ENCODE measurements around the gene CTCFL.

GRCh38 chr20:57544838-57545564 lies 20.1 kb upstream of the CTCFL start:
- TF ChIP-seq, protein P1, sequence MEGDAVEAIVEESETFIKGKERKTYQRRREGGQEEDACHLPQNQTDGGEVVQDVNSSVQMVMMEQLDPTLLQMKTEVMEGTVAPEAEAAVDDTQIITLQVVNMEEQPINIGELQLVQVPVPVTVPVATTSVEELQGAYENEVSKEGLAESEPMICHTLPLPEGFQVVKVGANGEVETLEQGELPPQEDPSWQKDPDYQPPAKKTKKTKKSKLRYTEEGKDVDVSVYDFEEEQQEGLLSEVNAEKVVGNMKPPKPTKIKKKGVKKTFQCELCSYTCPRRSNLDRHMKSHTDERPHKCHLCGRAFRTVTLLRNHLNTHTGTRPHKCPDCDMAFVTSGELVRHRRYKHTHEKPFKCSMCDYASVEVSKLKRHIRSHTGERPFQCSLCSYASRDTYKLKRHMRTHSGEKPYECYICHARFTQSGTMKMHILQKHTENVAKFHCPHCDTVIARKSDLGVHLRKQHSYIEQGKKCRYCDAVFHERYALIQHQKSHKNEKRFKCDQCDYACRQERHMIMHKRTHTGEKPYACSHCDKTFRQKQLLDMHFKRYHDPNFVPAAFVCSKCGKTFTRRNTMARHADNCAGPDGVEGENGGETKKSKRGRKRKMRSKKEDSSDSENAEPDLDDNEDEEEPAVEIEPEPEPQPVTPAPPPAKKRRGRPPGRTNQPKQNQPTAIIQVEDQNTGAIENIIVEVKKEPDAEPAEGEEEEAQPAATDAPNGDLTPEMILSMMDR (IDR thresholded peaks at IDR 0.05), result no peak
- TF ChIP-seq POLR2A (IDR thresholded peaks at IDR 0.05), result no peak
